HepG2 (cell line): ENCODE measurements around the gene SHISA4. TPM values are rescaled to one million over a fixed set of nuclear protein-coding genes. Genes with fewer than 3 reads are reported as not detected.

ENCODE experiments used
- ATAC-seq: fragments of 200-7000 bp; cut with Tn5 transposase; 3 replicates; pipeline ENCODE4 v1.9.1; 2020; ENCODE audit warnings: mild to moderate bottlenecking, moderate library complexity
- BruUV-seq: library from RNA; stranded (reverse); fragments of 400-500 nt; replicated peaks from 2 replicates; lab custom pipeline; 2021; lab: Mats Ljungman, UMichigan
- CTCF ChIA-PET: fragments of 300-600 bp; formaldehyde crosslinking; extraction: SDS; loops from one replicate; lab custom pipeline; 2021; ENCODE audit warnings: low total read pairs, inconsistent platforms, low intra/inter-chr PET ratio; lab: Yijun Ruan, JAX
- POLR2A ChIA-PET: fragments of 350-600 bp; sonication (Branson Sonifier 250); formaldehyde crosslinking; loops from one replicate; lab custom pipeline; 2020; ENCODE audit warnings: antibody characterized with exemption, inconsistent platforms; lab: Yijun Ruan, JAX
- DNase-seq: peaks from one replicate; pipeline ENCODE4 v3.0.0-alpha.2; 2015; ENCODE audit warnings: low spot score
- FAIRE-seq: peaks from 3 replicates; lab custom pipeline; 2011; peaks lifted over from hg19 to GRCh38; lab: Jason Lieb, UNC
- H2AFZ ChIP-seq: one replicate; pipeline ENCODE4 v1.6.1; 2011; ENCODE audit warnings: low read length, inconsistent platforms
- H3K27ac ChIP-seq: fragments of 300-600 bp; 3 replicates; pipeline ENCODE4 v1.8.0; 2011; ENCODE audit warnings: mixed run types, mild to moderate bottlenecking, mixed read lengths, low read length, inconsistent platforms; ENCODE audit not compliant: insufficient read depth; ENCODE audit errors: extremely low read length
- H3K27me3 ChIP-seq, 2 experiments: fragments of 200-600 bp in 1 of 2; 2 replicates in 1 of 2; 3 replicates in 1 of 2; pipeline versions ENCODE4 v1.6.0 to v1.8.0; 2011; ENCODE audit warnings: low read length in 2 of 2, mild to moderate bottlenecking in 2 of 2, moderate library complexity in 2 of 2, inconsistent platforms in 1 of 2; ENCODE audit not compliant: insufficient read depth in 2 of 2, control insufficient read depth in 1 of 2
- H3K36me3 ChIP-seq, 2 experiments: fragments of 200-600 bp in 1 of 2; replicated peaks in 1 of 2; 2 replicates in 1 of 2; 3 replicates in 1 of 2; pipeline versions ENCODE4 v1.5.1 to v1.8.0; 2011; ENCODE audit warnings: low read length in 2 of 2, inconsistent platforms in 1 of 2; ENCODE audit not compliant: insufficient read depth in 2 of 2, control insufficient read depth in 1 of 2
- H3K4me1 ChIP-seq: 2 replicates; pipeline ENCODE4 v1.5.1; 2012; ENCODE audit warnings: low read length, inconsistent platforms; ENCODE audit not compliant: insufficient read depth
- H3K4me2 ChIP-seq: 2 replicates; pipeline ENCODE4 v1.6.0; 2011; ENCODE audit warnings: low read depth, low read length, inconsistent platforms
- H3K4me3 ChIP-seq, 3 experiments: fragments of 200-600 bp in 1 of 3; sonication (generic), shearing (Covaris generic) in 1 of 3; replicated peaks in 1 of 3; 2 replicates each; pipeline ENCODE4 v1.5.1; 2011 to 2016; ENCODE audit warnings: low read length in 3 of 3, inconsistent platforms in 2 of 3, low read depth in 2 of 3, mild to moderate bottlenecking in 2 of 3, control low read depth in 1 of 3, mixed read lengths in 1 of 3; ENCODE audit not compliant: insufficient read depth in 1 of 3
- H3K79me2 ChIP-seq: one replicate; pipeline ENCODE4 v1.6.1; 2011; ENCODE audit warnings: low read length, inconsistent platforms; ENCODE audit not compliant: insufficient read depth
- H3K9ac ChIP-seq: 2 replicates; pipeline ENCODE4 v1.6.0; 2011; ENCODE audit warnings: mild to moderate bottlenecking, low read depth, low read length, inconsistent platforms; ENCODE audit not compliant: insufficient read depth
- H3K9me3 ChIP-seq: 2 replicates; pipeline ENCODE4 v1.5.1; 2012; ENCODE audit warnings: mild to moderate bottlenecking, low read length
- H4K20me1 ChIP-seq: 2 replicates; pipeline ENCODE4 v1.6.0; 2011; ENCODE audit warnings: inconsistent platforms, mild to moderate bottlenecking, low read length, moderate library complexity; ENCODE audit not compliant: insufficient read depth
- BCL3 ChIP-seq: sonication (generic); formaldehyde crosslinking; IDR thresholded peaks from 2 replicates; pipeline ENCODE4 v1.5.1; 2020; ENCODE audit warnings: mild to moderate bottlenecking, missing genetic modification reagents, moderate library complexity
- CEBPB ChIP-seq: IDR thresholded peaks from 2 replicates; pipeline ENCODE4 v1.6.1; 2011; ENCODE audit warnings: low read depth, low read length, improper control_type of control experiment, borderline replicate concordance
- CEBPG ChIP-seq: IDR thresholded peaks from 2 replicates; pipeline ENCODE4 v1.6.1; 2016
- FOXP1 ChIP-seq, 2 experiments: fragments of 450-650 bp in 1 of 2; IDR thresholded peaks; 2 replicates each; pipeline ENCODE4 v1.6.1; 2017 to 2018; ENCODE audit warnings: antibody characterized with exemption in 1 of 2
- GATAD1 ChIP-seq: IDR thresholded peaks from 2 replicates; pipeline ENCODE4 v1.6.1; 2016; ENCODE audit warnings: missing genetic modification reagents, missing compliant biosample characterization
- HNF4G ChIP-seq, 2 experiments: sonication (generic) in 1 of 2; formaldehyde crosslinking in 1 of 2; IDR thresholded peaks; 2 replicates each; pipeline versions ENCODE4 v1.4.0 to v1.6.1; 2011 to 2020; ENCODE audit warnings: borderline replicate concordance in 2 of 2, low read depth in 2 of 2, mild to moderate bottlenecking in 2 of 2, low read length in 1 of 2, missing genetic modification reagents in 1 of 2, moderate library complexity in 1 of 2
- KLF12 ChIP-seq: sonication (generic); formaldehyde crosslinking; IDR thresholded peaks from 2 replicates; pipeline ENCODE4 v1.4.0; 2020; ENCODE audit warnings: missing genetic modification reagents, borderline replicate concordance
- KMT2B ChIP-seq: IDR thresholded peaks from 2 replicates; pipeline ENCODE4 v1.6.1; 2016; ENCODE audit warnings: missing genetic modification reagents, missing compliant biosample characterization
- LCORL ChIP-seq, 2 experiments: fragments of 450-650 bp in 1 of 2; sonication (generic) in 1 of 2; formaldehyde crosslinking in 1 of 2; IDR thresholded peaks; 2 replicates each; pipeline versions ENCODE4 v1.5.0 to v1.6.1; 2017 to 2020; ENCODE audit warnings: antibody characterized with exemption in 1 of 2, missing genetic modification reagents in 1 of 2
- MAF1 ChIP-seq: sonication (generic); formaldehyde crosslinking; IDR thresholded peaks from 2 replicates; pipeline ENCODE4 v1.5.0; 2020; ENCODE audit warnings: missing genetic modification reagents, borderline replicate concordance
- PBX2 ChIP-seq: IDR thresholded peaks from 2 replicates; pipeline ENCODE4 v1.6.1; 2016; ENCODE audit warnings: control low read depth
- POGZ ChIP-seq: sonication (generic); formaldehyde crosslinking; IDR thresholded peaks from 2 replicates; pipeline ENCODE4 v1.4.0; 2020; ENCODE audit warnings: mild to moderate bottlenecking, missing genetic modification reagents
- RAD51 ChIP-seq: fragments of 450-650 bp; IDR thresholded peaks from 2 replicates; pipeline ENCODE4 v1.6.1; 2016; ENCODE audit warnings: borderline replicate concordance
- TAF1 ChIP-seq: sonication (generic); formaldehyde crosslinking; IDR thresholded peaks from 2 replicates; pipeline ENCODE4 v1.4.0; 2020; ENCODE audit warnings: missing genetic modification reagents
- ZMYM4 ChIP-seq: sonication (generic); formaldehyde crosslinking; IDR thresholded peaks from 2 replicates; pipeline ENCODE4 v1.8.1; 2023; ENCODE audit warnings: mild to moderate bottlenecking, missing genetic modification reagents
- ZNF350 ChIP-seq: sonication (generic); formaldehyde crosslinking; IDR thresholded peaks from 2 replicates; pipeline ENCODE4 v1.4.0; 2020; ENCODE audit warnings: mild to moderate bottlenecking, low read depth, missing genetic modification reagents, borderline replicate concordance
- ZSCAN31 ChIP-seq: sonication (generic); formaldehyde crosslinking; IDR thresholded peaks from 2 replicates; pipeline ENCODE4 v1.5.0; 2020; ENCODE audit warnings: low read depth, mild to moderate bottlenecking, missing genetic modification reagents
- WGBS: methylation state at CpG from one replicate; pipeline ENCODE4 v1.1.6; 2017; ENCODE audit warnings: low lambda C conversion rate; 5-methylcytosine and 5-hydroxymethylcytosine counted together
- in situ Hi-C: cut with HindIII; loops from 2 replicates; pipeline ENCODE4 v1.10.0; 2017; ENCODE audit warnings: low pct_unique_long_range_greater_than_20kb; ENCODE audit not compliant: extremely low pct_ligation_motif_present
- intact Hi-C: fragments of 100-400 bp; cut with micrococcal nuclease; formaldehyde crosslinking; loops from one replicate; pipeline ENCODE4 v1.10.0; 2022; ENCODE audit not compliant: unreplicated experiment
- polyA plus RNA-seq, 8 experiments: library from polyadenylated mRNA; depleted of rRNA in 3 of 8; stranded (reverse) in 7 of 8; unstranded in 1 of 8; fragments of >200 nt; fragmentation: Illumina TruSeq in 4 of 8; extraction: Trizol in 4 of 8; gene quantifications; 2 replicates each; pipeline versions ENCODE4 v1.2.1 to v1.2.3, GENCODE V29; 2011 to 2016; ENCODE audit warnings: low read depth in 4 of 8, missing spikeins in 1 of 8, mixed read lengths in 1 of 8; ENCODE audit not compliant: insufficient read depth in 1 of 8
- total RNA-seq, 5 experiments: library from RNA; depleted of rRNA; stranded (reverse); fragments of >200 nt; fragmentation: Illumina TruSeq; extraction: Trizol; gene quantifications; 2 replicates each; pipeline ENCODE4 v1.2.3, GENCODE V29; 2016; ENCODE audit warnings: low read depth in 1 of 5
- TF ChIP-seq, protein P1 (sequence below): sonication (generic); formaldehyde crosslinking; IDR thresholded peaks from 2 replicates; pipeline ENCODE4 v1.4.0; 2020; ENCODE audit warnings: missing genetic modification reagents, borderline replicate concordance

SHISA4 gene
- total and polyA plus RNA-seq, 2 of the 13 experiments (the other 11 are each of a cell fraction or from before 2014, with no cell fraction given) = 0.51 to 1.0 TPM

DNA sequence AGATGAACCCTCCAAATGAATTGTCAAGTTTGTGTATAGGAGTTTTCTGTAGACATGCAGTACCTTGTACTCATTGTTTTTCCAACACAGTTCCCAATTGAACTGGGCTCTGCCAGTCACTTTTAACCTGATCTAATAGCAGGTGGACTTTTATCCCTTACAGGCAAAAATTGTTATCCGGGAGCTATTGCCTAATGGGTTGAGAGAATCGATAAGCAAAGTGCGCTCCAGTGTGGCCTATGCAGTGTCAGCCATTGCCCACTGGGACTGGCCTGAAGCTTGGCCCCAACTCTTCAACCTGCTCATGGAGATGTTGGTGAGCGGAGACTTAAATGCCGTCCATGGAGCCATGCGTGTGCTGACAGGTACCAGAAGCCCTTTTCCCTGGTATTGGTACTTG is 40.5 kb upstream of the SHISA4 start:
- H3K79me2 ChIP-seq = peaks cover 26% of the 10 kb centered on the region
- FAIRE-seq = no peak
- TF ChIP-seq ZMYM4 (CRISPR knock-in tag) (peak; percentile 41; the same call in 1 of the 2 replicates), CEBPG (CRISPR knock-in tag) (peak; percentile 39; the same call in 1 of the 2 replicates), TAF1 (no peak), BCL3 (CRISPR knock-in tag) (no peak), GATAD1 (no peak), KMT2B (CRISPR knock-in tag) (no peak), MAF1 (CRISPR knock-in tag) (no peak), CEBPB (peak; percentile 50; the same call in 1 of the 2 replicates), POGZ (0 out of 2 replicates have a peak, but pooled peaks have one; percentile 31), PBX2 (CRISPR knock-in tag) (no peak), KLF12 (CRISPR knock-in tag) (no peak), FOXP1 (IDR thresholded peaks at IDR 0.05) (no peak), FOXP1 (CRISPR knock-in tag; IDR thresholded peaks at IDR 0.05) (no peak), ZSCAN31 (CRISPR knock-in tag) (no peak), LCORL (IDR thresholded peaks at IDR 0.05) (no peak), LCORL (CRISPR knock-in tag; IDR thresholded peaks at IDR 0.05) (0 out of 2 replicates have a peak, but pooled peaks have one; percentile 31), RAD51 (no peak), HNF4G (IDR thresholded peaks at IDR 0.05; ENCODE audit: borderline replicate concordance, low read depth, low read length) (0 out of 2 replicates have a peak, but pooled peaks have one; percentile 38), HNF4G (CRISPR knock-in tag; IDR thresholded peaks at IDR 0.05; ENCODE audit: borderline replicate concordance, low read depth) (no peak), ZNF350 (CRISPR knock-in tag) (no peak)
- TF ChIP-seq, protein P1, sequence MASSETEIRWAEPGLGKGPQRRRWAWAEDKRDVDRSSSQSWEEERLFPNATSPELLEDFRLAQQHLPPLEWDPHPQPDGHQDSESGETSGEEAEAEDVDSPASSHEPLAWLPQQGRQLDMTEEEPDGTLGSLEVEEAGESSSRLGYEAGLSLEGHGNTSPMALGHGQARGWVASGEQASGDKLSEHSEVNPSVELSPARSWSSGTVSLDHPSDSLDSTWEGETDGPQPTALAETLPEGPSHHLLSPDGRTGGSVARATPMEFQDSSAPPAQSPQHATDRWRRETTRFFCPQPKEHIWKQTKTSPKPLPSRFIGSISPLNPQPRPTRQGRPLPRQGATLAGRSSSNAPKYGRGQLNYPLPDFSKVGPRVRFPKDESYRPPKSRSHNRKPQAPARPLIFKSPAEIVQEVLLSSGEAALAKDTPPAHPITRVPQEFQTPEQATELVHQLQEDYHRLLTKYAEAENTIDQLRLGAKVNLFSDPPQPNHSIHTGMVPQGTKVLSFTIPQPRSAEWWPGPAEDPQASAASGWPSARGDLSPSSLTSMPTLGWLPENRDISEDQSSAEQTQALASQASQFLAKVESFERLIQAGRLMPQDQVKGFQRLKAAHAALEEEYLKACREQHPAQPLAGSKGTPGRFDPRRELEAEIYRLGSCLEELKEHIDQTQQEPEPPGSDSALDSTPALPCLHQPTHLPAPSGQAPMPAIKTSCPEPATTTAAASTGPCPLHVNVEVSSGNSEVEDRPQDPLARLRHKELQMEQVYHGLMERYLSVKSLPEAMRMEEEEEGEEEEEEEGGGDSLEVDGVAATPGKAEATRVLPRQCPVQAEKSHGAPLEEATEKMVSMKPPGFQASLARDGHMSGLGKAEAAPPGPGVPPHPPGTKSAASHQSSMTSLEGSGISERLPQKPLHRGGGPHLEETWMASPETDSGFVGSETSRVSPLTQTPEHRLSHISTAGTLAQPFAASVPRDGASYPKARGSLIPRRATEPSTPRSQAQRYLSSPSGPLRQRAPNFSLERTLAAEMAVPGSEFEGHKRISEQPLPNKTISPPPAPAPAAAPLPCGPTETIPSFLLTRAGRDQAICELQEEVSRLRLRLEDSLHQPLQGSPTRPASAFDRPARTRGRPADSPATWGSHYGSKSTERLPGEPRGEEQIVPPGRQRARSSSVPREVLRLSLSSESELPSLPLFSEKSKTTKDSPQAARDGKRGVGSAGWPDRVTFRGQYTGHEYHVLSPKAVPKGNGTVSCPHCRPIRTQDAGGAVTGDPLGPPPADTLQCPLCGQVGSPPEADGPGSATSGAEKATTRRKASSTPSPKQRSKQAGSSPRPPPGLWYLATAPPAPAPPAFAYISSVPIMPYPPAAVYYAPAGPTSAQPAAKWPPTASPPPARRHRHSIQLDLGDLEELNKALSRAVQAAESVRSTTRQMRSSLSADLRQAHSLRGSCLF (CRISPR knock-in tag) = no peak

More for the DNA sequence above, 40.5 kb upstream of the SHISA4 start:
- DNase-seq (no peak), ATAC-seq (peak; percentile 83)
- H4K20me1 ChIP-seq = no peaks in the 10 kb centered on the region; the same call in 1 of the 2 replicates
- ChIA-PET CTCF (no interaction called here), POLR2A (interaction anchor here (0.7 kb wide), 1 partner anchor 19 kb away, joined by 5 read pairs; no protein-coding TSS in a partner anchor)
- BruUV-seq = no TSS peak
- 78% methylated on average over 6 of the region's 6 CpGs for WGBS
- in situ Hi-C loops (no loop called here), intact Hi-C loops (no loop called here)
- H2AFZ ChIP-seq = no peak overlapping the region
- H3K36me3 ChIP-seq = peaks cover 14 to 53% of the 10 kb centered on the region in 2 experiments
- peaks cover 16% of the 10 kb centered on the region for H3K4me1 ChIP-seq
- H3K9ac ChIP-seq = no peak overlapping the region
- H3K27me3 ChIP-seq = no peaks in the 10 kb centered on the region
- no peaks in the 10 kb centered on the region for H3K9me3 ChIP-seq
- no peak overlapping the region for H3K4me3 ChIP-seq
- H3K4me2 ChIP-seq = no peak overlapping the region
- H3K27ac ChIP-seq = peak overlapping the region; percentile 41
